ENCODE data around the gene ZNF469.

GRCh38 chr16:88395669-88396584 is 13.2 kb downstream of the ZNF469 start:
- TF ChIP-seq, protein P1, sequence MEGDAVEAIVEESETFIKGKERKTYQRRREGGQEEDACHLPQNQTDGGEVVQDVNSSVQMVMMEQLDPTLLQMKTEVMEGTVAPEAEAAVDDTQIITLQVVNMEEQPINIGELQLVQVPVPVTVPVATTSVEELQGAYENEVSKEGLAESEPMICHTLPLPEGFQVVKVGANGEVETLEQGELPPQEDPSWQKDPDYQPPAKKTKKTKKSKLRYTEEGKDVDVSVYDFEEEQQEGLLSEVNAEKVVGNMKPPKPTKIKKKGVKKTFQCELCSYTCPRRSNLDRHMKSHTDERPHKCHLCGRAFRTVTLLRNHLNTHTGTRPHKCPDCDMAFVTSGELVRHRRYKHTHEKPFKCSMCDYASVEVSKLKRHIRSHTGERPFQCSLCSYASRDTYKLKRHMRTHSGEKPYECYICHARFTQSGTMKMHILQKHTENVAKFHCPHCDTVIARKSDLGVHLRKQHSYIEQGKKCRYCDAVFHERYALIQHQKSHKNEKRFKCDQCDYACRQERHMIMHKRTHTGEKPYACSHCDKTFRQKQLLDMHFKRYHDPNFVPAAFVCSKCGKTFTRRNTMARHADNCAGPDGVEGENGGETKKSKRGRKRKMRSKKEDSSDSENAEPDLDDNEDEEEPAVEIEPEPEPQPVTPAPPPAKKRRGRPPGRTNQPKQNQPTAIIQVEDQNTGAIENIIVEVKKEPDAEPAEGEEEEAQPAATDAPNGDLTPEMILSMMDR (conservative IDR thresholded peaks at IDR 0.05 in 1 of 2, IDR thresholded peaks at IDR 0.05 in 1 of 2; ENCODE audit: extremely low read depth in 1 of 2, insufficient read depth in 1 of 2, low read depth in 1 of 2, low read length in 2 of 2) = no peak
- TF ChIP-seq EZH2 (IDR thresholded peaks at IDR 0.05; ENCODE audit: borderline replicate concordance, low read length) = no peak

All from mammary epithelial cell (primary cell).